H9 (cell line): ENCODE data around the gene DLG2. TPM values are rescaled to one million over a fixed set of nuclear protein-coding genes. Genes with fewer than 3 reads are reported as not detected.

Experiments
- DNase-seq: peaks from one replicate; pipeline ENCODE4 v3.0.0-alpha.2; 2017
- H2AFZ ChIP-seq: one replicate; pipeline ENCODE4 v1.6.1; 2013; ENCODE audit warnings: mild to moderate bottlenecking, low read length, control low read depth, moderate library complexity
- H2AK5ac ChIP-seq: 2 replicates; pipeline ENCODE4 v1.6.1; 2013; ENCODE audit warnings: low read length, control low read depth, mixed read lengths; ENCODE audit not compliant: insufficient read length
- H2BK120ac ChIP-seq: one replicate; pipeline ENCODE4 v1.6.1; 2013; ENCODE audit warnings: low read depth, mild to moderate bottlenecking, low read length, control low read depth, inconsistent platforms; ENCODE audit not compliant: poor library complexity, severe bottlenecking
- H2BK12ac ChIP-seq: 2 replicates; pipeline ENCODE4 v1.6.1; 2013; ENCODE audit warnings: low read length, control low read depth, mixed read lengths, low read depth; ENCODE audit not compliant: insufficient read length
- H2BK15ac ChIP-seq: 2 replicates; pipeline ENCODE4 v1.6.1; 2013; ENCODE audit warnings: low read depth, low read length, control low read depth
- H2BK20ac ChIP-seq: one replicate; pipeline ENCODE4 v1.6.1; 2013; ENCODE audit warnings: low read depth, mild to moderate bottlenecking, low read length, control low read depth, inconsistent platforms; ENCODE audit not compliant: poor library complexity, severe bottlenecking
- H2BK5ac ChIP-seq: 2 replicates; pipeline ENCODE4 v1.6.1; 2013; ENCODE audit warnings: low read length, control low read depth, mixed read lengths; ENCODE audit not compliant: insufficient read length
- H3K14ac ChIP-seq: 2 replicates; pipeline ENCODE4 v1.6.1; 2013; ENCODE audit warnings: low read length, control low read depth; ENCODE audit not compliant: insufficient read depth
- H3K18ac ChIP-seq: 2 replicates; pipeline ENCODE4 v1.6.1; 2013; ENCODE audit warnings: low read depth, mild to moderate bottlenecking, mixed read lengths, low read length, control low read depth; ENCODE audit not compliant: insufficient read length
- H3K23ac ChIP-seq: 2 replicates; pipeline ENCODE4 v1.6.1; 2013; ENCODE audit warnings: low read length, control low read depth, mixed read lengths, low read depth; ENCODE audit not compliant: insufficient read length
- H3K23me2 ChIP-seq: 2 replicates; pipeline ENCODE4 v1.6.1; 2013; ENCODE audit warnings: low read depth, mild to moderate bottlenecking, mixed read lengths, low read length, control low read depth; ENCODE audit not compliant: insufficient read length, poor library complexity, severe bottlenecking
- H3K27ac ChIP-seq: 2 replicates; pipeline ENCODE4 v1.5.1; 2013; ENCODE audit warnings: low read length, control low read depth, mixed read lengths, low read depth; ENCODE audit not compliant: insufficient read length
- H3K27me3 ChIP-seq: 2 replicates; pipeline ENCODE4 v1.6.1; 2013; ENCODE audit warnings: low read length, control low read depth, inconsistent platforms; ENCODE audit not compliant: insufficient read depth
- H3K4ac ChIP-seq: 2 replicates; pipeline ENCODE4 v1.6.1; 2013; ENCODE audit warnings: low read depth, mild to moderate bottlenecking, control low read depth, inconsistent platforms, low read length, moderate library complexity
- H3K4me1 ChIP-seq: 2 replicates; pipeline ENCODE4 v1.6.1; 2013; ENCODE audit warnings: low read length, control low read depth, inconsistent platforms; ENCODE audit not compliant: insufficient read depth
- H3K4me2 ChIP-seq: 2 replicates; pipeline ENCODE4 v1.6.1; 2013; ENCODE audit warnings: low read length, control low read depth, mixed read lengths; ENCODE audit not compliant: insufficient read length, insufficient read depth
- H3K56ac ChIP-seq: 2 replicates; pipeline ENCODE4 v1.6.1; 2013; ENCODE audit warnings: low read depth, mild to moderate bottlenecking, mixed read lengths, low read length, control low read depth; ENCODE audit not compliant: insufficient read length
- H3K79me1 ChIP-seq: 2 replicates; pipeline ENCODE4 v1.6.1; 2013; ENCODE audit warnings: low read depth, mild to moderate bottlenecking, moderate library complexity, low read length, control low read depth, inconsistent platforms; ENCODE audit not compliant: insufficient read depth, poor library complexity, severe bottlenecking
- H3K79me2 ChIP-seq: 2 replicates; pipeline ENCODE4 v1.6.1; 2013; ENCODE audit warnings: low read length, control low read depth, inconsistent platforms; ENCODE audit not compliant: insufficient read depth
- H3K9ac ChIP-seq: 2 replicates; pipeline ENCODE4 v1.6.1; 2013; ENCODE audit warnings: low read length, control low read depth, mixed read lengths; ENCODE audit not compliant: insufficient read length; ENCODE audit errors: extremely low read depth
- H3K9me3 ChIP-seq: one replicate; pipeline ENCODE4 v1.6.1; 2013; ENCODE audit warnings: low read depth, low read length, inconsistent platforms; ENCODE audit not compliant: control insufficient read depth
- H3T11ph ChIP-seq: one replicate; pipeline ENCODE4 v1.6.1; 2013; ENCODE audit warnings: mild to moderate bottlenecking, low read length, control low read depth, inconsistent platforms
- H4K20me1 ChIP-seq: one replicate; pipeline ENCODE4 v1.6.1; 2013; ENCODE audit not compliant: control insufficient read depth, insufficient read length, insufficient read depth
- H4K5ac ChIP-seq: 2 replicates; pipeline ENCODE4 v1.6.1; 2013; ENCODE audit warnings: low read depth, mild to moderate bottlenecking, mixed read lengths, low read length, control low read depth; ENCODE audit not compliant: insufficient read length
- H4K8ac ChIP-seq: replicated peaks from 2 replicates; pipeline ENCODE4 v1.6.1; 2013; ENCODE audit warnings: low read length, control low read depth, mixed read lengths, low read depth; ENCODE audit not compliant: insufficient read length
- H4K91ac ChIP-seq: 2 replicates; pipeline ENCODE4 v1.6.1; 2013; ENCODE audit warnings: low read depth, mild to moderate bottlenecking, moderate library complexity, mixed read lengths, low read length, control low read depth; ENCODE audit not compliant: insufficient read length
- H3K27ac Mint-ChIP-seq, 3 experiments: 2 replicates in 2 of 3; 3 replicates in 1 of 3; pipeline ENCODE4 v1.8.0; 2020 to 2021; ENCODE audit warnings: mixed read lengths in 3 of 3, mild to moderate bottlenecking in 1 of 3, moderate library complexity in 1 of 3
- H3K27me3 Mint-ChIP-seq: 2 replicates; pipeline ENCODE4 v1.8.0; 2021; ENCODE audit warnings: low read depth, mild to moderate bottlenecking, moderate library complexity, mixed read lengths
- H3K36me3 Mint-ChIP-seq, 3 experiments: 2 replicates in 2 of 3; 3 replicates in 1 of 3; pipeline ENCODE4 v1.8.0; 2020 to 2021; ENCODE audit warnings: low read depth in 3 of 3, mixed read lengths in 3 of 3; ENCODE audit not compliant: insufficient read depth in 1 of 3
- H3K4me1 Mint-ChIP-seq, 2 experiments: 2 replicates each; pipeline ENCODE4 v1.8.0; 2020; ENCODE audit warnings: mixed read lengths in 2 of 2
- H3K4me3 Mint-ChIP-seq, 2 experiments: 2 replicates in 1 of 2; 3 replicates in 1 of 2; pipeline ENCODE4 v1.8.0; 2020 to 2021; ENCODE audit warnings: mild to moderate bottlenecking in 2 of 2, mixed read lengths in 2 of 2, moderate library complexity in 1 of 2
- H3K9me3 Mint-ChIP-seq, 2 experiments: 2 replicates in 1 of 2; 3 replicates in 1 of 2; pipeline ENCODE4 v1.8.0; 2020; ENCODE audit warnings: mild to moderate bottlenecking in 2 of 2, mixed read lengths in 2 of 2, moderate library complexity in 1 of 2
- CTCF ChIP-seq: fragments of 200-600 bp; sonication (generic); conservative IDR thresholded peaks from 3 replicates; pipeline ENCODE4 v1.8.0; 2021; ENCODE audit warnings: antibody characterized with exemption, mild to moderate bottlenecking
- WGBS: extraction: QIAGEN DNeasy Blood & Tissue Kit; methylation state at CpG from one replicate; pipeline ENCODE4 v1.1.7; 2013; ENCODE audit warnings: missing lambda C conversion rate, low lambda C conversion rate, mixed read lengths; ENCODE audit not compliant: insufficient read length; ENCODE audit errors: extremely low coverage; 5-methylcytosine and 5-hydroxymethylcytosine counted together
- total RNA-seq: library from RNA; stranded (reverse); gene quantifications from 2 replicates; pipeline ENCODE4 v1.2.1, GENCODE V29; 2021

The DLG2 gene
- total RNA-seq, 1 experiment from 2014 or later = 8.0 TPM

GRCh38 chr11:84905411-84905810, 721.7 kb downstream of the DLG2 start:
- Histone ChIP-seq H3K4ac (no peak overlapping the region), H4K8ac (no peak overlapping the region), H4K20me1 (no peaks in the 10 kb centered on the region), H3K23me2 (no peaks in the 10 kb centered on the region), H3K79me1 (no peaks in the 10 kb centered on the region), H3K79me2 (no peaks in the 10 kb centered on the region), H3K27ac (no peak overlapping the region), H2BK120ac (no peak overlapping the region), H3K18ac (no peak overlapping the region), H3K56ac (no peak overlapping the region), H3T11ph (no peak overlapping the region), H2BK12ac (no peak overlapping the region), H3K27me3 (no peaks in the 10 kb centered on the region), H2BK5ac (no peak overlapping the region), H2BK15ac (no peak overlapping the region), H2AFZ (no peak overlapping the region), H3K23ac (no peak overlapping the region), H3K9ac (no peak overlapping the region), H4K91ac (no peak overlapping the region), H3K4me2 (no peak overlapping the region), H3K14ac (no peak overlapping the region), H2AK5ac (no peak overlapping the region), H3K4me1 (peaks cover 3% of the 10 kb centered on the region; the same call in 1 of the 2 replicates), H3K9me3 (no peaks in the 10 kb centered on the region), H4K5ac (no peak overlapping the region), H2BK20ac (no peak overlapping the region)
- no peaks in the 10 kb centered on the region; a peak in 1 of 5 replicates for H3K9me3 Mint-ChIP-seq
- H3K36me3 Mint-ChIP-seq = no peaks in the 10 kb centered on the region
- H3K4me3 Mint-ChIP-seq = no peak overlapping the region
- H3K4me1 Mint-ChIP-seq = peaks cover 13 to 15% of the 10 kb centered on the region in 2 experiments
- no CpG with 5 or more reads among the region's 1 CpG for WGBS
- H3K27ac Mint-ChIP-seq = no peak overlapping the region
- no peak for DNase-seq
- H3K27me3 Mint-ChIP-seq = no peaks in the 10 kb centered on the region
- TF ChIP-seq CTCF = no peak
